Measurements from ENCODE around the gene ARG1. TPM values are rescaled to one million over a fixed set of nuclear protein-coding genes. Genes with fewer than 3 reads are reported as not detected.
"Not testable (repeated sequence)": the region's sequence is repeated elsewhere in the genome, so short reads cannot be mapped to it uniquely, and the experiment has no call there.

Gene ARG1
- total RNA-seq = not detected

- H3K27me3 ChIP-seq = no peaks in the 10 kb centered on the region
- no peaks in the 10 kb centered on the region for H3K4me1 ChIP-seq
- no peak within 1 kb of the TSS for H3K27ac ChIP-seq
- H3K36me3 ChIP-seq = peaks cover 0 to 15% of the 10 kb centered on the region in 2 donors
- TF ChIP-seq CTCF (IDR thresholded peaks at IDR 0.05) = no peak
- intact Hi-C loops (cut with DNase I) = no loop called here
- no peak within 1 kb of the TSS for H3K4me3 ChIP-seq
- no peak for DNase-seq (ENCODE audit: low spot score in 2 of 2)
- no peaks in the 10 kb centered on the region for H3K9me3 ChIP-seq
These were observed at the start of gene ARG1 for GRCh38 chr6:131572686-131573415. ARG1 (plus strand) TSS chr6:131573226; CDS start chr6:131573283, 57 bp downstream.

- H3K36me3 ChIP-seq = no peaks in the 10 kb centered on the region
- H3K9me3 ChIP-seq = no peaks in the 10 kb centered on the region
- no peak overlapping the region for H3K4me3 ChIP-seq
- H3K4me1 ChIP-seq = no peaks in the 10 kb centered on the region
- no peak overlapping the region for H3K27ac ChIP-seq
- intact Hi-C loops (cut with DNase I) = no loop called here
- DNase-seq (ENCODE audit: low spot score in 2 of 2) = no peak
- no peak for TF ChIP-seq CTCF (IDR thresholded peaks at IDR 0.05)
- H3K27me3 ChIP-seq = no peaks in the 10 kb centered on the region
These were observed 48.9 kb upstream of the ARG1 start for GRCh38 chr6:131523988-131524673.

GRCh38 chr6:131524695-131525336, 48.2 kb upstream of the ARG1 start:
- H3K36me3 ChIP-seq = no peaks in the 10 kb centered on the region
- DNase-seq (ENCODE audit: low spot score in 2 of 2) = no peak
- H3K27me3 ChIP-seq = no peaks in the 10 kb centered on the region
- no peak overlapping the region for H3K27ac ChIP-seq
- TF ChIP-seq CTCF (IDR thresholded peaks at IDR 0.05) = no peak
- no peaks in the 10 kb centered on the region for H3K4me1 ChIP-seq
- intact Hi-C loops (cut with DNase I) = no loop called here
- no peak overlapping the region for H3K4me3 ChIP-seq
- H3K9me3 ChIP-seq = no peaks in the 10 kb centered on the region

- H3K27ac ChIP-seq; H3K27me3 ChIP-seq; DNase-seq (ENCODE audit: low spot score in 2 of 2); H3K4me1 ChIP-seq; intact Hi-C loops (cut with DNase I); H3K9me3 ChIP-seq; H3K36me3 ChIP-seq; H3K4me3 ChIP-seq: not testable (repeated sequence)
These were observed 42.1 kb upstream of the ARG1 start for GRCh38 chr6:131530936-131531335.

- H3K9me3 ChIP-seq; H3K4me1 ChIP-seq; DNase-seq (ENCODE audit: low spot score in 2 of 2); H3K27me3 ChIP-seq; intact Hi-C loops (cut with DNase I); H3K36me3 ChIP-seq; H3K27ac ChIP-seq; H3K4me3 ChIP-seq: not testable (repeated sequence)
These were observed 41.3 kb upstream of the ARG1 start for GRCh38 chr6:131531681-131532080.

- DNase-seq (ENCODE audit: low spot score in 2 of 2) = no peak
- H3K4me1 ChIP-seq = no peaks in the 10 kb centered on the region
- no peaks in the 10 kb centered on the region for H3K9me3 ChIP-seq
- intact Hi-C loops (cut with DNase I) = no loop called here
- no peak for TF ChIP-seq CTCF (IDR thresholded peaks at IDR 0.05)
- H3K27me3 ChIP-seq = no peaks in the 10 kb centered on the region
- no peak overlapping the region for H3K4me3 ChIP-seq
- H3K36me3 ChIP-seq = no peaks in the 10 kb centered on the region
- H3K27ac ChIP-seq = no peak overlapping the region
These were observed 40.4 kb upstream of the ARG1 start for GRCh38 chr6:131532580-131533039.

- H3K9me3 ChIP-seq; H3K27me3 ChIP-seq; H3K27ac ChIP-seq; intact Hi-C loops (cut with DNase I); H3K4me3 ChIP-seq; H3K4me1 ChIP-seq; H3K36me3 ChIP-seq; DNase-seq (ENCODE audit: low spot score in 2 of 2): not testable (repeated sequence)
These were observed 34.4 kb upstream of the ARG1 start for GRCh38 chr6:131538615-131539014.
